ENCODE measurements around the gene MARK3. TPM values are rescaled to one million over a fixed set of nuclear protein-coding genes. Genes with fewer than 3 reads are reported as not detected.

MARK3 gene
- total RNA-seq, 1 donor from 2014 or later, result 124 TPM

GRCh38 chr14:103421556-103421955 is 36.3 kb downstream of the MARK3 start:
- TF ChIP-seq CTCF (IDR thresholded peaks at IDR 0.05; ENCODE audit: insufficient read depth, low read depth, low read length), result no peak
- no peak for TF ChIP-seq EZH2 (IDR thresholded peaks at IDR 0.05; ENCODE audit: insufficient read depth, low read length)
- no peak overlapping the region for H3K4me3 Mint-ChIP-seq (ENCODE audit: unreplicated experiment)
- H3K27me3 ChIP-seq (ENCODE audit: insufficient read depth, low read length), result no peaks in the 10 kb centered on the region
- peaks cover 7% of the 10 kb centered on the region for H3K36me3 Mint-ChIP-seq (ENCODE audit: low read depth, unreplicated experiment)
- H3K9me3 Mint-ChIP-seq (ENCODE audit: unreplicated experiment), result no peaks in the 10 kb centered on the region
- H3K9me3 ChIP-seq (ENCODE audit: insufficient read depth, low read depth, low read length), result no peaks in the 10 kb centered on the region
- H3K4me1 Mint-ChIP-seq (ENCODE audit: low read depth, unreplicated experiment), result peaks cover 46% of the 10 kb centered on the region
- H3K36me3 ChIP-seq (ENCODE audit: insufficient read depth, low read length), result no peaks in the 10 kb centered on the region
- no peak overlapping the region for H3K27ac Mint-ChIP-seq (ENCODE audit: unreplicated experiment)
- peaks cover 89% of the 10 kb centered on the region for H3K79me2 ChIP-seq (ENCODE audit: insufficient read depth, low read length)
- no peak overlapping the region for H3K9ac ChIP-seq (ENCODE audit: low read length)
- FAIRE-seq, result no peak
- no peak overlapping the region for H3K4me3 ChIP-seq (ENCODE audit: insufficient read depth, low read depth, low read length)
- H2AFZ ChIP-seq (ENCODE audit: low read depth, low read length), result no peak overlapping the region
- H3K27ac ChIP-seq (ENCODE audit: low read depth, low read length), result no peak overlapping the region
- no peak for DNase-seq (ENCODE audit: low read depth)
- H4K20me1 ChIP-seq (ENCODE audit: insufficient read depth, low read length), result peaks cover 66% of the 10 kb centered on the region
- H3K4me2 ChIP-seq (ENCODE audit: low read length), result no peak overlapping the region
- H3K27me3 Mint-ChIP-seq (ENCODE audit: low read depth, unreplicated experiment), result no peaks in the 10 kb centered on the region
- peaks cover 40% of the 10 kb centered on the region for H3K4me1 ChIP-seq (ENCODE audit: insufficient read depth, low read length)

- Mint-ChIP-seq H3K9me3 (ENCODE audit: unreplicated experiment) (no peaks in the 10 kb centered on the region), H3K27ac (ENCODE audit: unreplicated experiment) (peak overlapping the region; percentile 48), H3K27me3 (ENCODE audit: low read depth, unreplicated experiment) (no peaks in the 10 kb centered on the region), H3K4me3 (ENCODE audit: unreplicated experiment) (peak overlapping the region; percentile 51), H3K4me1 (ENCODE audit: low read depth, unreplicated experiment) (peaks cover 39% of the 10 kb centered on the region), H3K36me3 (ENCODE audit: low read depth, unreplicated experiment) (peaks cover 6% of the 10 kb centered on the region)
- H3K9me3 ChIP-seq (ENCODE audit: insufficient read depth, low read depth, low read length), result no peaks in the 10 kb centered on the region
- no peak overlapping the region for H3K4me3 ChIP-seq (ENCODE audit: insufficient read depth, low read depth, low read length)
- TF ChIP-seq EZH2 (IDR thresholded peaks at IDR 0.05; ENCODE audit: insufficient read depth, low read length) (no peak), CTCF (IDR thresholded peaks at IDR 0.05; ENCODE audit: insufficient read depth, low read depth, low read length) (peak; percentile 10)
- peaks cover 29% of the 10 kb centered on the region for H3K4me1 ChIP-seq (ENCODE audit: insufficient read depth, low read length)
- no peaks in the 10 kb centered on the region for H3K27me3 ChIP-seq (ENCODE audit: insufficient read depth, low read length)
- peak overlapping the region; percentile 68 for H3K4me2 ChIP-seq (ENCODE audit: low read length)
- H3K27ac ChIP-seq (ENCODE audit: low read depth, low read length), result peak overlapping the region; percentile 74
- H3K36me3 ChIP-seq (ENCODE audit: insufficient read depth, low read length), result no peaks in the 10 kb centered on the region
- H4K20me1 ChIP-seq (ENCODE audit: insufficient read depth, low read length), result peaks cover 62% of the 10 kb centered on the region
- H2AFZ ChIP-seq (ENCODE audit: low read depth, low read length), result no peak overlapping the region
- FAIRE-seq, result no peak
- H3K9ac ChIP-seq (ENCODE audit: low read length), result peak overlapping the region; percentile 34
- H3K79me2 ChIP-seq (ENCODE audit: insufficient read depth, low read length), result peaks cover 94% of the 10 kb centered on the region
- DNase-seq (ENCODE audit: low read depth), result peak; percentile 90
These were observed 37.8 kb downstream of the MARK3 start for GRCh38 chr14:103423050-103423461.
